T47D (cell line): ENCODE measurements around the gene MRPL42.
"Not testable (repeated sequence)": the region's sequence is repeated elsewhere in the genome, so short reads cannot be mapped to it uniquely, and the experiment has no call there.

Experiments
- DNase-seq, 2 experiments: peaks; one replicate each; pipeline versions ENCODE4 v3.0.0 to v3.0.0-alpha.2; 2011 to 2012; ENCODE audit warnings: low read depth in 1 of 2, low spot score in 1 of 2
- JUND ChIP-seq: IDR thresholded peaks from 2 replicates; pipeline ENCODE4 v1.6.1; 2012; ENCODE audit warnings: low read depth
- in situ Hi-C: cut with HindIII; loops from 2 replicates; pipeline ENCODE4 v1.10.0; 2016; ENCODE audit warnings: low sequenced_read_pairs, low pct_unique_long_range_greater_than_20kb

Gene MRPL42

DNA sequence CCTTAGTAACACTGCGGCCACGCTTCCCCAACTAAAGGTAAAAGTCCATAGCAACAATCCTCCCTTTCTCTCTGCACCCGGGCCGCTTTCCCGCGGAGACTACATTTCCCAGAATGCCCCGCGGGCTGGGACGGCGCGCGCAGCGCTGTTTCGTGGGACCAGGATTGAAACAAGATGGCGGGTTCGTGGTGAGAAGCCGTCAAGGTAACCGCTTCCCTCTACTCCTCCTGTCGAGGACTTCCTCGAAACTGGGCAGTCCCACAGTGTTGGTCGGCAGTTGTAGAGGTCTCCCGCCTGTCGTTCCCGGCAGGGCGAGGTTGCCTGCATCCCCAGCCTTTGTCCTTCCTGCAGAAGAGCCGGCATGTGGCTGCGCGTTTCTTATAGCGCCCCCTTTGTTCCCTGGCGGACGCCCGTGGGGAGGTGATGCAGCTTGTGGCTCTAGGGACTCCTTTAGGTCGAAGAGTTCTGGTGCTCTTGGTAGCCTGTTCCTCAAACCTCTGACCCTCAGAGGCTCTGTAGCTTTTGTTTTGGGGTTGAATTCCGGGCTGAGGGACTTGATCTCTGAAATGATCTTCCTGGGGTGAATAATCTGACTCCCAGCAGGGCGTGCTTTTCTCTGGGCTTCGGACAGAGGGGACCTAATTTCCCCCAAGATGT lies at the start of gene MRPL42:
MRPL42 (plus strand) TSS at position 164 of the 657 bp plus-strand sequence. CDS start 1,772 bp downstream, outside the sequence.
- no peak for TF ChIP-seq JUND
- peak; percentile 41 to 97 for DNase-seq
- in situ Hi-C loops = no loop called here

DNA sequence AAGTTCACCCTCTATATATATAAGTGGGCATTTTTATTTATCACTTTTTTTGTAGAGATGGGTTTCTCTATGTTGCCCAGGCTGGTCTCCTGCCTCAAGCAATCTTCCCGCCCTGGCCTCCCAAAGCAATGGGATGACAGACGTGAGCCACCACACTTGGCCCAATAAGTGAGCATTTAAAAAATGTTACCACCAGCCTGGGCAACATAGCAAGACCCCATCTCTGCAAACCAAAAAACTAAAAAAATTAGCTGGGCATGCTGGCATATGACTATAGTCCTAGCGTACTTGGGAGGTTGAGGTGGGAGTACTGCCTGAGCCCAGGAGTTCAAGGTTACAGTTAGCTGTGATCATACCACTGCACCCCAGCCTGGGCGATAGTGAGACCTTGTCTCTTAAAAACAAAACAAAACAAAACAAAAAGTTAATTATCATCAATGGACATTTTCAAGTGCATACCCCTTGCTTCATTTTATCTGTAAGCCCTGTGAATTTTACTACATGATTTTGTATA lies 49.3 kb upstream of the MRPL42 start:
- TF ChIP-seq JUND = no peak
- in situ Hi-C loops = no loop called here
- no peak for DNase-seq

DNA sequence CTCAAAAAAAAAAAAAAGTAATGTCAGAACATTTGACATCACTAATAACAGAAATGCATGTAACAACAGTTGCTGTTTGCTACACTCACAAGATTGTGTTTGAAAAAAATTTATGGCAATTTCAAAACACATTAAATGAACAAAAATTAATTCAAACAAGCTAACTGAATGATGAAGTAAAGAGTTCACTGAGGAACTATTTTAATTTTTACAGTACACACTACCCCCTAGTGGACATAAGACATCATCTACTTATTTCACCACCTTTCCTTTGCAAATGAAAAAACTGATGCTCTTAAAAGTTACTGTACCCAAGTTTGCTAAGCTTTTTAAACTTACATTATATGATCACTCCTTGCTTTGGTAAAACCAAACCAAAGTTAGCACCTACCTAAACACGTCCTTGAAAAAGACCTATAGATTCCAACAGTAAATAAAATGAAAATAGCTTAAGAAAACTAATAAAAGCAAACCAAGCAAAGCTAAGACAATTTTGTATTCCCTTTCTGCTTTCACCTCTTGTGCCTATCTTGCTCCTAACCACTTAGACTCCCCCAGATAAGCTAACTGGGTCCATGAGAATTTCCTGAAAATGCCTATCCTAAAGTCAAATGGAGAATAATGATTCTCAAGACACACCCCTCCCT lies 47.8 kb upstream of the MRPL42 start:
- in situ Hi-C loops = no loop called here
- no peak for TF ChIP-seq JUND
- peak; percentile 35 to 72 for DNase-seq

DNA sequence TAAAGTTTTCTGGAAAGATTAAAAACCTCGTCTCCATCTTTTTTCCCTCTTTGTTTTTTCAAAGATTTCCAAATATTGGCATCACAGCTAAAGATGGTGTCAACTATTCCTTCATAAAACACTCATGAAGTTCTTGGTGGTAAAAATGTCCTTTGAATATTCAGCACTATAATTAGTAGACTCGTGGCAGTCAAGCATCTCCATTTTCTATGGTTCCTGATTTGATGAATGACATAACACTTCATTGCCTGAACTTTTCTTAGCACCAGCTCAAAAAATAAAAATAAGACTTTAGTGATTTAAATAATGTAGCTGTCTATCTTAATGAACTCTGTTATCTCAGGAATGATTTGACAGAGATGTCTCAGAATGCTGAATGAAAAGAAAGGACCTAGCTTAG lies 45.3 kb upstream of the MRPL42 start:
- TF ChIP-seq JUND = no peak
- in situ Hi-C loops = no loop called here
- DNase-seq = no peak

DNA sequence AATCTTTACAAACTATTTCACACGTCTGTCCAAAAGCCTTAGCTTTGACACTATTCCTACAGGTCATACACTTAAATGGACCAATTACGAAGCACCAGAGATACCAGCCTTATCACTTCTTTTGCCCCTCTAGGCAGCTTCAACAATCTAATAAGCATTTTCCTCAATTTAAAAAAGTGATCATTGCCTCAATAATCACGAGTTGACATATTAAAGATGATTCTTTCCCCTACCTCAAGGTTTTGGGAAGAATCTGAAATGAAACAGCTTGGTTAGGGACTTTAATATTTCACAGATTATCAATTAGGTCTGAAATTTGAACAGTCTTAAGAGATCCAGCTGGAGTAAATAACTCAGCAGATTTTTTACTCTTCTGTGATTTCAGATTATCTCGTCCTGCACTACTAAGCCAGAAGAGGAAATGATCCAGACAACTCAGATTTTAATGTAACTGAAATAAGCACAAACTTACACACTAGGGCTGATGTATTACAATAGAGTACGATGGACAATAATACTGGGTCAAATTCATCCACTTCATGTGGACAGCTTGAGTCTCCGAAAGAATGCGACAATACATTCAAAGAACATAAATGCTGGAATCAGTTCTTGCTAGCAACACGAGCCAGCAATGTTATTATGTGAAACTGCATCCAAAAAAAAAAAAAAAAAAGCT lies 41.4 kb upstream of the MRPL42 start:
- in situ Hi-C loops = no loop called here

DNA sequence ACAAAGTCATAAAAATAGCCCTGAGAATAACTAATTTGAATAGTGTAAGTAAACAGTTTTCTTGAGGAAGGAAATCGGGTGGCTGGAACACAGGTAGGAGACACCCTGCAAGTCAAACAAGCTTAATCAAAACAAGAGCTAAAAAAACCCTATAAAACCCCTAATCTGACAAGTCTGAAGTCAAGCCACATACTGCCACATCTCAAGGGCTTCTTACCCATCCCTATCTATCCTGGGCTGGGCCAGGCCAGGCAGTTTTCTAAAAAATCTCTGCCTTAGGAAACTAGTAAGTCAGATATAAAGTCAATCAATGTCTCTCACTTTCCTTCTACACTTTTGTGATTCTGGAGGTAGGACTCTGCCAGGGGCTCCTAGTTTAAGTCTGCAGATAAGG lies 40.9 kb upstream of the MRPL42 start:
- no peak for DNase-seq
- TF ChIP-seq JUND = no peak
- in situ Hi-C loops = no loop called here

More for the DNA sequence above, 41.4 kb upstream of the MRPL42 start:
- no peak for TF ChIP-seq JUND
- no peak for DNase-seq

DNA sequence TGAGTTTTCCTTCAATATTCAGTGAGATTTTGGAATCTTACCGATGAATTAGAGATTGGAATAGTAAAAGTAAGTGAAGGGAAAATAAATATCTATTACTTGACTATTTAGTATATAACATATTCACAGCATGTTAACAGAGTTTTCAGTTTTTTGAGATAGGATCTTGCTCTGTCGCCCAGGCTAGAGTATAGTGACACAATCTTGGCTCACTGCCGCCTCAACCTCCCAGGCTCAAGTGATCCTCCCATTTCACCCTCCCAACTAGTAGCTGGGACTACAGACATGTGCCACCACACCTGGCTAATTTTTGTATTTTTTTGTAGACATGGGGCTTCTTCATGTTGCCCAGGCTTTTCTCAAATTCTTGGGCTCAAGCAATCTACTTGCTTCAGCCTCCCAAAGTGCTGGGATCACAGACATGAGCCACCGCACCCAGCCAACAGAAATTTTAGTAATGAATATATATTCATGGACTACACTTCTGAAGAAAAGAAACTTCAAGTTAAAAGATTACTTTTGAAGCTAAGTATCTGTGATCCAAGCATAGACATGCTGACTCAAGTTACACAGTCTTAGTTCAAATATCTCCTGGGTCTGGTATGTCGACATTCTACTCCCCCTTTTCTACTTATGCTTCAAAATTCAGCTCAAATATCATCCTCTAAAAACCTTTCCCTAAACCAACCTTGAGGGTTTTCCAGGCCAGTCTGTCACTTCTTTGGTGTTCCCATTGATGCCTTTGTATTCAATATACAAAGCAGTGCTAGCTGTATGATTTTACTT lies 39.3 kb upstream of the MRPL42 start:
- no peak for DNase-seq
- in situ Hi-C loops = no loop called here
- TF ChIP-seq JUND = no peak

DNA sequence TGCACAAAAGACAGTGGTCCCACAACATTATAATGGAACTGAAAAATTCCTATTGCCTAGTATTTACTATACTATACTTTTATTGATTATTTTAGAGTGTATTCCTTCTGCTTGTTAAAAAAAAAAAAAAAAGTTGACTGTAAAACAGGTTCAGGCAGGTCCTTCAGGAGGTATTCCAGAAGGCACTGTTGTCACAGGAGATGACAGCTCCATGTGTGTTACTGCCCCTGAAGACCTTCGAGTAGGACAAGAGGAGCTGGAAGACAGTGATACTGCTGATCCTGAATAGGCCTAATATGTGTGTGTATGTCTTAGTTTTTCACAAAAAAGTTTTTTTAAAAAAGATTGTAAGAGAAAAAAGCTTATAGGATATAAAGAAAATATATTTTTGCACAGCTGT lies 37.9 kb upstream of the MRPL42 start:
- no peak for TF ChIP-seq JUND
- in situ Hi-C loops = no loop called here
- no peak for DNase-seq

DNA sequence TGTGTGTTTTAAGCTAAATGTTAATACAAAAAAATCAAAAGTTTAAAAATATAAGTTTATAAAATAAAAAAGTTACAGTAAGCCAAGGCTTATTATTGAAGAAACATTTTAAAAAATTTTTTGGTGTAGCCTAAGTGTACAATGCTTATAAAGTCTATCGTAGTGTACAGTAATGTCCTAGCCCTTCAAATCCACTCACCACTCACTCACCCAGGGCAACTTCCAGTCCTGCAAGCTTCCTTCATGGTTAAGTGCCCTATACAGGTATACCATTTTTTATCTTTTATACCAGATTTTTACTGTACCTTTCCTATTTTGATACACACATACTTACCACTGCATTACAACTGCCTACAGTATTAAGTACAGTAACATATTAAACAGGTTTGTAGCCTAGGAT lies 37.5 kb upstream of the MRPL42 start:
- DNase-seq = no peak
- in situ Hi-C loops = no loop called here
- no peak for TF ChIP-seq JUND

DNA sequence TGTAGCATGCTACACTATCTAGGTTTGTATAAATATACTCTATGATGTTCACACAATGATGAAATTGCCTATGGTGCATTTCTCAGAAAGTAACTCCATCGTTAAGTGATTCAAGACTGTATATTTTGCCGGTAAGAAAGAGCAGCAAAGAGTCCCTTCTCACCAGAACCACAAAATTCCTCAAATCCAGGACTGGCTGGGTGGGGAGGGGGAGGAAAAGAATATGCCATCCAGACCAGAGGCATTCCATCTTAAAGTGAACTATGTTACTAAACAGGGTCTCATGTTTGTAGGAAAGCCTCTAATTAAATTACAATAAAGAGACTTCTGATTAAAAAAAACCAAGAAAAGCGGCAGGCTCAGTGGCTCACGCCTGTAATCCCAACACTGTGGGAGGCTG lies 37.0 kb upstream of the MRPL42 start:
- in situ Hi-C loops = no loop called here
- no peak for DNase-seq
- no peak for TF ChIP-seq JUND

DNA sequence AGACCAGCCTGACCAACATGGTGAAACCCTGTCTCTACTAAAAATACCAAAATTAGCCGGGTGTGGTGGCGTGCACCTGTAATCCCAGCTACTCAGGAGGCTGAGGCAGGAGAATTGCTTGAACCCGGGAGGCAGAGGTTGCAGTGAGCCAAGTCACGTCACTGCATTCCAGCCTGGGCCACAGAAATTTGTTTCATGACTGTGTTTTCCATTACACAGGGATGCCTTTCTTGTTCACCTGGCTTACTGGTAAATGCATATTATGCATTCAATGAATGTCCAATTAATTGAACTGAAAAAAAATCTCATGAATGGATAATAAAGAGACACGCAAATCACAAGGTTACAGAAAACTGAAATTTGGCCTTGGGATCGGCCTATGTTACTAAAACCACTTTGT lies 35.3 kb upstream of the MRPL42 start:
- DNase-seq, in situ Hi-C loops: not testable (repeated sequence)

DNA sequence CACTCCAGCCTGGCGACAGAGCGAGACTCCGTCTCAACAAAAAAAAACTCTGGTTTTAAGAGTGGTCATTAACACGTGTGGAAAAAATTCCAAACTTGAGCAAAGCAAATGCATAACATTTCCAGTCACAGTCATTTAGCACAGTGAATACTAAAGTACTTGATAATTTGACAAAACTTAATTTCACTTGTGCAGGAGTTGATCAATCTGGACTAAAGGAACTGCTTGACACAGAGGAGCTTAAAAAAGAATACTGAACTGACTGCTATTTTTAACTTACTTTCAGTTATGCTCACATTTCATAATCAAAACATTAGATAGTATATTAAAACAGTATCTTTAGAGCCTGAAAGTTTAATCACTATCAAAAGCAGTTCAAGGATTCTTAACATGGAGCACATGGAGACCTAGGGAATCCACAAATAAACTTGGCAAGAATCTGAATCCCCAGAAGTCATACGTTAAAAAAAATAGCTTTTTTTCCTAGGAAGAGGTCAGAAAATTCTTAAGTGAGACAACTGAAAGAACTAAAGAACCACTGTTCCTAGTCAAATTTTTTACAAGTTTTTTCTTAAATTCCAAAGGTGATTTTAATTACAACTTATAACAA lies 33.0 kb upstream of the MRPL42 start:
- in situ Hi-C loops = no loop called here
- TF ChIP-seq JUND = no peak
- no peak for DNase-seq
